ENCODE measurements around the gene SCN8A.

The SCN8A gene

DNA sequence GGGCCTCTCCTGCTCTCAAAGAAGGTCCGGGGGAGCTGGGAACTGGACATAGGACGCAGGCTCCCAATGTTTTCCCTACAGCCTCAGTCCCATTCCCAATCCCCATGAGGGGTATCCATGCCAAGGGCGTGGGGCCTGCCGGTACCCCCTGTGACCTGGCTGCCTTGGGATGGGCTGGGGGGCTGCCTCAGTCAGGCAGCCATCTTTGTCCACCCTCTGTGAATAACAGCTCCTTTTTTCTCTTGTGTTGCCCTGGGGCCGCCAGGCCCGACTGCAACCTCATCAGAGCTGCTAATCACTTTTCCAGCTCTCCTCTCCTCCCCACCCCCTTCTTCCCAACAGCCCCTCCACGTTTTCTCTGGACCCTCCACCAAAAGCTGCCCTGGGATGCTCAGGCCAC lies 246.3 kb downstream of the SCN8A start:
- no peak for DNase-seq

DNA sequence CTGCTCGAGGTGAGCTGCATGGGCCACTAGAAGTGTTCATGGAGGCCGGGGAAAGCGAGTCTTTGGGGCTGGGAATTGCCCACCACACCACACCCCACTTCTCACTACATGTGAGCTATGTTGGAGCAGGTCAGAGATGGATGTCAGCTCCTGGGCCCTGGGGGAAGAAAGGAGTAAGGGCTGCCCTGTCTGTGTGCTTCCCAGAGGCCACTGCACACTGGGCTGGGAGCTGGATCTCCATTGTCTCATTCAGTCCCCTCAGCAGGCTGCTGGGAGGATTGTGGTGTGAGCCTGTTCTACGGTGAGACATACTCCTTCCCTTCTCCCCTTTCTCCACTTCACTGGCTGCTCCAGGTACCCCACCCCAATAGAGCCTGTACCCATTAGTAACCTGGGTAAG lies 247.0 kb downstream of the SCN8A start:
- no peak for DNase-seq

DNA sequence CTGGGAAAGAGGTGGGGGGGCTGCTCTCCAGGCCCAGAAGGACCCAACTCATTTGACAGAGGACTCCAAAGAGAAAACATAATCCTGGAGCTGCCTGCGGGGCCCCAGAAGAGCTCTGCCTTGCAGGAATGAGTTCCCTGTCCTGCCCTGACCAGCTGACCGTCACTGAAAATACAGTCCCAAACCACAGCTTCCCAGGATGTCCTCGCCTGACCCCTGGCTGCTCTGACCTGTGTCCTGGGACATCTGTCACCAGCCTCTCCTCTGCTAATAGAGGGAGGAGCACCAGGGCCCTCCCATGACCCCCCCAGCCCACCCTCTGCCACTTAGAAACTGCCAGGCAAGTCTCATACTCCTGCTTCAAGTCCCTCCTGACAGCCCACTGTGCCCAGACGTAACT lies 247.7 kb downstream of the SCN8A start:
- DNase-seq: no peak

DNA sequence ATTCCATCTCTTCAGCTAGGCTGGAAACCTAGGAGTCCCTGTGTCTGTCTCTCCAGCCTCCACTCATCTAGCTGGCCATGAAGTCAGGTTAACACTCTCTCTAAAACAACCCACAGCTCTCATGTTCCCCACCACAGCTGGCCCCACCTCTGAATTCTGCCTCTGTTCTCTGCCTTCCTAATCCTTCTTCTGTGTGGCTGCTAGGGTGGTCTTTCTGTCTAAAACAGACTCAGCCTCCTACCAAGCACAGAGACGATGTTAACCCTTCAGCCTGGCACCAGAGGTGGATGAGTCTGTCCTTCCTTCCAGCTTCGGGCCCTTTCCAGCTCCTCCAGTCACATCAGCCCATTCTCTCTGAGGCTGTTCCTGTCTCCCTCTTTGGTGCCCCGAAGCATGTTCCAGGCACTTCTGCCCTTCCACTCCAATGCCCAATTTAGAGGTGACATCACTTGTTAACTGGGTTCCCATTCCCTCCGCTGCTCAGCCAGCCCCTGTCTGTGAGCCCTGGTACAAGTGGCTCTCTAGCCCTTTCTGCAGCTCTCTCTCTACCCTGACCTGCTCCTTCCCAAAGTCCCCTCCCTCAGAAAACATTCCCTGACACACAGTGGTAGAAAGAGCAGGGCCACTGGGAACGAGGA lies 248.4 kb downstream of the SCN8A start:
- DNase-seq: no peak

DNA sequence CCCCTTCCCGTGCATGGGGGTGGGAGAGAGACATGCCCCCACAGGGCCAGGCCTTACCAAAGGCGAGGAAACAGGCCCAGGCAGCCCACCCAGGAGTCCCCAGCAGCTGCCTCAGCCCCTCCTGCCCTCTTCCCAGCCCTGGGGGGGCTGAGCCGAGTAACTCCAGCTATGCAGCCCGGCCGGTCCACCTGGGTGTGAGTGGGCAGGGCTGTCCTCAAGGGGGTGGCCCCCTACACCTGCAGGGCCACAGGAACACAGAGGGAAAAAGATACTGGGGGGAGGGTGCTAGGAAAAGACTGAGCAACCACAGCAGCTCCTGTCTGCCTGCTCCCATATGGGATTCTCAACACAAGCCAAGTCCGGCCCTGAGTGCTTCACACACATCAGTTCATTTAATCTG lies 249.9 kb downstream of the SCN8A start:
- DNase-seq: no peak

DNA sequence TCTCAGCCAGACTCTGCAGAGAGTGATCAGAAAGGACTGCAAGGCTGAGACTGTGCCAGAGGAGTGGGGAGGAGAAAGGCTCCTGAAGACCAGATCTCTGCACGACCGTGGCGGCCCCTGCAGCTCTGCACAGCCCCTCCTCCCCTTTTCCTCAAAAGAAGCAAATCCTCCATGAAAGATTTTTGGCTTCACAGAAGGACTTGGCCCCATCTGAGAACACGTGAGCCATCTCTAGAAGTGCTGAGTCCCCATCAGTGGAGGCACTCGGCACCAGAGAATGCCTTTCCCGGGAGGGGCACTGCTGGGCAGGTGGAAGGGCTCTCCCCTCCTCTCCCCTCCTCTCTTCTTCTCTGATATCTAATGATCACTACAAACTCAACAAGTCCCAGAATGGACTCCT lies 250.7 kb downstream of the SCN8A start:
- DNase-seq: no peak

DNA sequence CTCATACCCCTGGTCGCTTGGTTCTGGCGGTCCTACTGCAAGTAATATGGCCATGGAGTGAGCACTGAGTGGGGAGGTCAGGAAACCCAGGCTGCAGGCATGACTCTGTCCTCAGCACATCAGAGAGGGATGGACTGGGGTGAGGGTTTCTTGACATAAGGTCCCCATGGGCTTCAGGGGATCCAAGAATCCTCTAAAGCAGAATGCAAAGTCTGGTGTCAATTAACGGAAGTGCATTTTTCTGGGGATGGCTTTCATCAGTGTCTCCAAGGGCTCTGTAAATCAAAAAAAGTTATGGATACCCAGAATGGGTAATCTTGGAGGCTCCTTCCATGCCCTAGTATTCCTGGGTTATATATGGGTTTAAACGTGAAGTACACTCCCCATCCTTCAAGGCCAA lies 253.8 kb downstream of the SCN8A start:
- DNase-seq: no peak

DNA sequence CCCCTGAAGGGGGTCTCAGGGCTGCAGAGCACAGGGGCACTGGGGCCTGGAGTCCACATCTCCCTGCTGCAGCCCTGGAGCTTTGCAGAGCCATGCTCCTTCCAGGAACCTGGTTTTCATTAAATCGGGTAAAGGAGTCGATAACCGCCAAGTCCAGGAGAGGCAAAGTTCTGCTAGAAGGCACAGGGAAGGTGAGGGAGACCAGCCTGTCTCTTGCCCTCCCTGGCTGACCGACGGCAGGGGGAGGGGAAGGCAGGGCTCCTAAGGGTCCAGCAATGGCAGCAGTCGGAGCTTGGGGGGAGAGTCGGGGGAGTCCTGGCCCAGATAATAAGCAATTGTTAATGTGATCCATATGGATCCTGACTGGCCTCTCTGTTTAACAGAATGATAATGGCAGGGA lies 254.4 kb downstream of the SCN8A start:
- no peak for DNase-seq

DNA sequence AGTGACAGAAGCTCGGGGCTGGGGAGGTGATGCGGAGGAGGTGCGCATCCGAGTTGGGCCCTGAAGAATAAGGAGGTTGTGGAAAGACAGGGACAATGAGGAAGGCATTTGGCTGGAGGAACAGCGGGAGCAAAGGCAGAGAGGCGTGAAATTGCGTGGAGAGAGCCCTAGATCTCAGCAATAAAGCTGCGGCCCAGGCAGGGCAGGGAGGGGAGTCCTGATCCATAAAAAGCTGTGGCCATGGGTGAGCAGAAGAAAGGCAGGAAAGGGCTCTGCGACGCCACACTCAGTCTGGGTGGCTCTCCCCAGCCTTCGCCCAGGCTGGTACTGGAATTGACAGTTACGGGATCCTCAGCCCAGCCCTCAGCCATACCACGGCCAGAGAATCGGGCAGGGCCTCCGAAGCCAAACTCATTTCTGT lies 255.2 kb downstream of the SCN8A start:
- no peak for DNase-seq

DNA sequence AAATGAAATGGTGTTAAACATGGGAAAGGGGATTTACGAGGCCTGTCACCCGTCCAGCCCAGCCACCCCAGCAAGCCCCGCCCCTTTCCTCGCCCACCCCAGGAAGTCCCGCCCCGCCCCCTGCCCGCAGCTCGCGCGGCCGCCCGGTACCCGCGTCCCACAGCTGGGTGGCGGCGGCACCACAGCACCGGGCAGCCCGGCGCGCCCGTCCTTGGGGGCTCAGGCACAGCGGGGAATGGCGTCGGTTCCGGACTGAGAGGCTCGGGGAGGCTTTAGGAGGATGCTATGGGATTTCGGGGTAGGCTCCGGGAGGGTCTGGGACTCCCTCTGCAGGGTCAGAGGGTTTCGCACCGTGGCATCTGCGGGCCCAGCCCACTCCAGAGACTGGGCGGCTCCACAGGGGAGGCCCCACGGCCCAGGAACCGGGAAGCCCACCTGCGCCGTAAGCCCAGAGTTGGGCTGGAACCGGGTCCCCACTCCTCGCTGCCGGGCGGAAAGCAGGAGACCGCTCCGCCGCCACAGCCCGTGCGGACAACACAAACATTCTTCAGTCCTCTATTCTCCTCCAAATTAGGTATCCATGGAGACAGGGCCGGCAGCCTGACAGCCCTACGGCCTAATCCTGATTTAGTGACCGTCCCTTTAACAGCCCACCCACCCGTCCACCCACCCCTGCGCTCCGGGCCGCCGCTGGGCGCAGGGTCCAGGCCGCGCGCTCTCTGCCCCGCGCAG lies 256.0 kb downstream of the SCN8A start:
- peak; percentile 74 for DNase-seq

DNA sequence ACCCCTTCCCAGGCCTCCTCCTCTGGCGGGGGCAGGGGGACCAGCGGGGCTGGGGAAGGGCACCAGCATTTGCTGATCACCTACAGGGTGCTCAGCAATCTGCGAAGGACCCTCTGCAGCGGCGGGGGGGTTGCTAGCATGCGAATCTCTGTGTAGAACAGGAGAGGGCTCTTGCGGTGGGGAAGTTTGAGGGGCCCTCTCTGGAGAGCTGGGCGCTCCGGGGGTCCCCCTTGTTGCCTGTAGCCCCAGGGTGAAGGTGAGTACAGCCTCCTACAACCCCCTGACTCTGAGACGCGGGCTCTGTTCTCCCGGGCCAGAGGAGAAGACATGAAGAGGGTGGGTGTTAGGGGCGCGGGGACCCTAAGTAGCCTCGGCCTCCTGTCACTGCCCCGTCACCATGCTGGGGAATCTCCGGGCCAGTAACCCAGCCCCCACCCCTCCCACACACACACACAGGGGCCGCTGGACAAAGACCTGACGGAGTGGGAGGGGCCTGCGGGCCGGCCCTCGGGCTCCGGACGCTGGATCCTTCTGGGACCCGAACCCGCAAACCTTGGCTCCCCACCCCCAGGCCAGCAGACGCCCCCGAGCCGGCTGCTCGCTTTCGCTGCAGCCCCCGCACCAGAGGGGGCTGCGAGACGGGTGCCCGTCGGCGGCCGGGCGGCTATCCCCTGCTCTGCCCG lies 256.8 kb downstream of the SCN8A start:
- DNase-seq: peak; percentile 60

DNA sequence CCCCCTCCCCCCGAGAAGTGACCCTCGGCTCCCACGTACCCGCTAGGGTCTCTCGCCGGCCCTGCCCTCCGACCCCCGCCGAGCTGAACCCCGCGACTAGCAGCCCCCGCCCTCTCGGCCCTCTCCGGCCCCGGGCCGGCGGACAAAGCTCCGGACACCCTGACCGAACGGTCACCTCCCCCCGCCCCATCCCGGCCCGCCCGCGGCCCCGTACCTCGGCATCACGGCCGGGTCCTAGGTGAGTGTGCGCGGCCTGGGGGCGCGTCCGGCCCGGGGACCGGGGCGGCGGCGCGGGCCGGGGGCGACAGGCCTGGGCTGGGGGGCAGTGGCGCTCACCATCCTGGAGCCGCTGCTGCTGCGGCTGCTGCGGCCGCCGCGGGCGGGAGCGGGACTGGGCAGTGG lies 257.3 kb downstream of the SCN8A start, which contains the start of gene FIGNL2:
Gene FIGNL2, minus strand, starts transcription at position 393 of the 402 bp plus-strand sequence. CDS start 26,305 bp downstream, outside the sequence.
- DNase-seq: no peak

DNA sequence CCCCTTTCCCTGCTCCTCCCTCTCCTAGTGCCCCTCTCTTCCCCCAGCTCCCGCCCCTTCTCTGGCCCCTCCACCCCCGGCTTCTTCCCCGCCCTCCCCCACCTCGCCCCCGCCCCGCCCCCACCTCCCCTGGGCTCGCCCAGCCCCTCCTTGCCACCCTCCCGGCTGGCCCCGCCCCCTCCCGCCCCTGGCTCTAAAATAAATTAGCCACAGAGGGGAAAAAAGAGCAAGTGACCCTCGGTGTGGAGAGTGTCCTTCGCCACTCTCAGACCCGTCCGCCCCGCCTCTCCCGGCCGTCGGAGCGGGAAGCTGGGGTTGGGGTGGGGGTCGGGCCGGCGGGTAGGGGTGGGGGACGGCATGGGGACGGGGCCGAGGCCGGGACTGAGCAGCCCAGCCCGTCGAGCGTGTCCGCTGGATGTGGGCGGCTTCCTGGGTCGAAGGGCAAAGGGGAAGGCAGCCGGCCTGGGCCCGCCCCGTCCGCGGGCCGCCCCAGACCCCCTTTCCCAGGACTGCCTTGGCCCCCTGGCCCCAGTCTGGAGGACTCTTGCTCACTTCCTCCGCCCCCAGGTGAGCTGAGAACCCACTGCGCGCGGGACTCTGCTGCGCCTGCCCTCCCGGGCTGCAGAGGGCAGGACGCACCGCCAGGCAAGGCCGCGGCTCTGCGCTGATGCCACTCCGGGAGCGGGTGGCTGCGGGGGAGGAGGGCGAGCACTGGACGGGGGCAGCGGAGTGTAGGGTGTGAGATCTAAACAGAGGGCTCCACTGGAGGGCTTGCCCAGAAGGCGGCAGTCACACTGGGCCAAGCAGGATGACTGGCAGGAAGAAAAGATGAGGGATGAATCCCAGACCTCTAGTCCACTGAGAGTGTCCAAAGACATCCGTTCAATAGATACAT lies 258.1 kb downstream of the SCN8A start:
- DNase-seq: peak; percentile 66

DNA sequence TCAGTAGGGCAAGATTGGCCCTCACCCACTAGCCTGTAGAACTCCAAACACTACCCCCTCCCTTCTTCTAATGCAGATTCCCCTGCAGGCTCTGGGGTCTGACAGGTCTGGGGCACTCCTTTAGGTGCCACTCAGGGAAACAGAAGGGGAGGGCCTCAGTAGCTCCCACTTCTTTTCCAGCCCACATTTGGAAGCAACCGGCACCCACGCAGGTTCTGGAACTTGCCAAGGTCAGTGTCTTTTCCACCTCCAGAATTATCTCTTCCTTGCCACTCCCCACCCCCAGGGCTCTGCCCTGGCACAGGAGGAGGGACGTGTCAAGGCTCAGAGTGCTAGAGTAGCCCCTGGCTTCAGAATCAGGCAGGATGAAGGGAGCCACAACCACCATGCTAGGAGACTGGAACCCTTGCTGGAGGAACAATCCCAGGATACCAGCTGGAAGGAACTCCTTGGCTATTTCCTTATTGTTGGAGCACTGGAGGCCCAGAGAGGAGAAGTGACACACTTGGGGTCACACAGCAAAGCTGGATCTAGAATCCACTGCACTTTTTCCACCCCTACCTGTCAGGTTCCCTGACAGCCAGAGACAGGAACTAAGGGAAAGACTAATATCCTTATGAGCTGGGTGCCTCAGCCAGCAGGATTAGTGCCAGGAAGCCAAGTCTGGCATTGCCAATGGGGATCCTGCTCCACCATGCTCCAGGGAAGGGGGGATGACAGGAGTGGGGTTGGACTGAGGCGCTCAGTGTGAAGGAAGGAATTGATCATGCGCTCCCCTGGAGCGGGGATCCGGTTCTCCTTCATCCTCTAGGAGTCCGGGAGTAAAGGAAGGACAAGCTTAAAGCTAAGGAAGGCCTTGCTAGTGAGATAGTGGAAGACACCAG lies 259.3 kb downstream of the SCN8A start:
- no peak for DNase-seq

DNA sequence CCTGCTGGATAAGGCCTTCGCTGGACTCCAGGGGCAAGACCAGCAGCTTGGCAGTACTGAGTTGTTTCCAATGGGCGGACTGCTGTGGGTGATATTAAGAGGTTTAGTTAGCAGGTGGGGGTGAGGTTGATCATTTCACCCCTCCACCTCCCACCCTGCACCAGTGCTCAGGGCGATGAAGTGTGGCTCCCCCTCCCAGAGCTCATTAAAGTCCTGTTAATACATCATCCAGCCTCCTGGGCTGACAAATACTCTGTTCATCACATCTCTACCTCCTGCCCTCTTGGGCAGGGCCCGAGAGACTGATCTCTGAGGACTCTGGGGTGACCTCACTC lies 259.9 kb downstream of the SCN8A start:
- DNase-seq: no peak

DNA sequence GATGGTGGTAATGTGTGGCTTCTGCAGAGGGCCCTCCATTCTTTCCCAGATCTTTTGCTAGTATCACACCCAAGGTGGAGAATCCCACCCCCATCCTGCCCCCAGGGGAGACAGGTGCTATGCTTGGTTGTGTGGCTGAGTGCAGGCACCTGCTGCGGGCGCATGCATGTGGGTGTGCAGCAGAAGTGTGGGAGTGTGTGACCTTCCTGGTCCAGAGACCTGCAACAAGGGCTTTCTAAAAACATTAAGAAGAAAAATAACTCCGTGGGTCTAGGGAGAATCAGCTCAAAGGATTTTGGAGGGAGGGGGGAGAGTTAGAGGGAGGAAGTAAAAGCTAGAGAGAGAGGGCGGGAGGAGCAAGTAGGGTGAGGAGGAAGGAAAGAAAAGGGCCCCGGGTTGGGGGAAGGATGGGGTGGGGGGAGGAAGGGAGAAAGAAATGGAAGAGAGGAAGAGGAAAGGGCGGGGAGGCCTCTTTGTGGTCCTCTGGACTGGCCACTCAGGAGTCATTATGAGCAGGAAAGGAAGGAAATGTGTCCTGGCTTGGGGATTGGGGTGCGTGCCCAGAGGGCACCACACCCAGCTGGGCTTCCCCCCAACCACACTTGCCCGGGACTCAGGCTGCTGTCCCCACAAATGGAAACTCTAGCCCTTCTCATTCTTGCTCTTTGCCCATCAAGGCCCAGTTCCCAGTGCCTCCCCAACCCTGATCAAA lies 260.5 kb downstream of the SCN8A start:
- no peak for DNase-seq

DNA sequence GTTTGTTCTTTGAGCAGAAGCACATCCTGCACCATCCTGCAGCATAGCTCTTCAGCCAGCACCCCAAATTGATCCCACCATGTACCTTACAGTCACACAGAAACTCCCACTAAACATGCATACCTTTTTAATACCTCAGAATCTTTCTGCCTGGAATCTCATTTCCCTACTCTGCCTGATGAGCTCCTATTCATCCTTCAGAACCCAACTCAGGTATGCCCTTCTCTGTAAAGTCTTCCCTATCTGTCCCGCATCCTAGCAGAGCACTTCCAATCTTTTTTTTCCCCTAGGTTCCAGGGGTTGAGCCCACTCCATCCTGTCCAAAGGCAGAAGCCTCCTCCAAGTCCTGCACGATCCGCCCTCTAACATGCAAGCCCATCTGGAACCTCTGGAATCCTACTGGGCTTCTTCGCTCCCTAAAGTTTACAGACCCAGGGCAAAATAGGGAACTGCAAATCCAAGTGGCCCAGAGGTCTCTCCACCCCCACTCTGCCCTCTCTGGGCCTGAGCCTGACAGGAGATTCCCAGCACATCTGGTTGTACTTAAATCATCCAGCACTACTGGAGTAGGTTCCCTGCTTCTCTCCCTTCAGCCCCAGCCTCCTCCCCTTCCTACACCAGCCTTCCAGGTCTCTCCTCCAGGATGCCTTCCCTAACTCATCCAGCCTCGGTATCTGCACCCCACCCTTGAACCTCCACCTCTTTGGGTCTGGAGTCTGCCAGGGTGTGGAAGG lies 261.5 kb downstream of the SCN8A start:
- no peak for DNase-seq

DNA sequence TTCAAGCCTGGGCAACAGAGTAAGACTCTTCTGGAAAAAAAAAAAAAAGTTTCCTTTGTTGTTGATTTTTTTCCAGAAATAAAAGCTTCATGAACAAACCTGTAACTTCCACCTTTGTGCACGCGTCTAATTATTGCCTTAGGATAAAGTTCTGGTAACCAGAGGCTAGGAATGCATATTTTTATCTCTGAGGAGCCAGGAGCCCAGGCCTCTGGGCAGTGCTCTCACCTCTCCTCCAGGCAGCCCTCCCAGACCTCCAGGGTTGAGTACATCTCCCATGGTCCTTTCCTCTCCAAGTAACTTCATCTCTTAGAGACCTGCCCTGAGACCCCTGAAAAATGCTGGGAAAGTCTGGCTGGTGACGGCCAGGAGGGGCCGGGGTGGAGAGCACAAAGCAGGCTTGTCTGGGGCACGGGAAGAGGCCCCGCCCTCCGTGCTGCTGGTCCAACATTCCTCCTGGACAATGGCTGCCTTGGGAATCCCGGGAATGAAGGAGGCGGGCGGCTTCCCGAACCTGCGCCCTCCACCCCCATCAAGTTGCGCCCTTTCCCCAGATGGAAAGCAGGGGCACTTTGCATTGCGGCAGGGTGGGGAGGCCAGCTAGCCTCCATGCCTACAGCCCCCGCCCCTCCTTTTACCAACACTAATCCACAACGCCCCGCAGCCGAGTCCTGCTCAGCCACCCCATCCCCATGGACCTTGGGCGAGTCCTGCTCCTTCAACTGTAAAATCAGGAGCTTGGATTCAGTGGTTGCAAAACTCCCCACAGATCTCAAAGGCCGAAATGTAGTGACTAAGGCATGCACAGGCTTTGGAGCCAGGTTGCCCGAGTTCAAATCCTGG lies 264.8 kb downstream of the SCN8A start:
- DNase-seq: peak; percentile 78

DNA sequence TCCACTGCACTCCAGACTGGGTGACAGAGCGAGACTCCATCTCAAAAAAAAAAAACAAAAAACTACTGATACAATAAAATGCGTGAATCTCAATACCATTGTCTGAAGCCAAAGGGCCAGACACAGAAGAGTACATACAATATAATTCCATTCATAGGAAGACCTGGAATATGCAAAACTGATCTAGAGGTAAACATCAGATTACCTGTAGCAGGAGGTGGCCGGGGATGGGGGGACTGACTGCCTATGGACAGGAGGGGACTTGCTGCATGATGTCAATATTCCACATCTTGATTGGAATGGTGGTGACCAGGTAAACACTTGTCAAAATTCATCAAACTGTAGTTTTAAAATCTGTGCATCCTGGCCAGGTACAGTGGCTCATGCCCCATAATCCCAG lies 270.0 kb downstream of the SCN8A start:
- no peak for DNase-seq

All from right hindlimb (tissue), 1 donor.